Erythroblast (primary cell): ENCODE results near the gene LHPP.

Experiments used
- GATA1 ChIP-seq: IDR thresholded peaks from 2 replicates; pipeline ENCODE4 v1.6.1; 2011; ENCODE audit warnings: low read depth, mild to moderate bottlenecking, control low read depth, low read length, moderate library complexity
- POLR2A ChIP-seq: IDR thresholded peaks from 2 replicates; pipeline ENCODE4 v1.6.1; 2011; ENCODE audit warnings: mild to moderate bottlenecking, low read length

- no peak for TF ChIP-seq POLR2A
- no peak for TF ChIP-seq GATA1
These were observed 22.4 kb downstream of the LHPP start for GRCh38 chr10:124484031-124484430.
